ENCODE results near the gene SLC51A.

The SLC51A gene

DNA sequence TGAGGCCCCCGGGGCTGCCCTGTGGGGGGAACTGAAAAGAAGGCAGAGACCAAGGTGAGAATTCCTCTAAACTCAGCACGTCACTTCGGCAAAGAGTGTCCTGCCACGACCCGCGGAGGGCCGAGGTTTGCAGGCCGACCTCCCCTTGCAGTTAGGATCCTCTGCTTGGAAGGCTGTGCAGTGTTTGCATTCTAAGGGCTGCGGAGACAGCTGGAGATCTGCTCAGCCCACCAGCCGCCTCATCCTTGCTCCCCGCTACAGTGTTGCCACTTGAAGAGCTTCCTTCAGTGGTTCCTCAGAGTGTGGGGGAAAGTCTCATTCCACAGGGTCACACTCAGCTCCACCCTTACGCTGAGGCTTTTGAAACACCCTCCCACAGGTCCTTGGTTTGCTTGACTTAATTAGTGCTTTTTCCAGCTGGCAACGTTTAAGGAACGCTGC is 10.8 kb downstream of the SLC51A start:
- Histone ChIP-seq H2BK12ac (ENCODE audit: low read length in 2 of 2) (no peak overlapping the region), H3K4me3 (ENCODE audit: insufficient read depth in 1 of 2, low read depth in 1 of 2, low read length in 2 of 2) (peak overlapping the region in 1 of 2 experiments; percentile 56), H3K79me1 (replicated peaks; ENCODE audit: low read length, poor library complexity, severe bottlenecking) (no peaks in the 10 kb centered on the region), H4K91ac (ENCODE audit: low read length) (no peak overlapping the region), H3K23ac (ENCODE audit: low read length in 2 of 2) (no peak overlapping the region), H2AFZ (ENCODE audit: low read depth, low read length) (no peak overlapping the region), H3K36me3 (ENCODE audit: control insufficient read depth in 1 of 2, insufficient read depth in 2 of 2, low read depth in 1 of 2, low read length in 2 of 2) (peaks cover under 1 to 6% of the 10 kb centered on the region in 2 experiments), H3K27me3 (ENCODE audit: control insufficient read depth in 1 of 2, insufficient read depth in 1 of 2, low read length in 2 of 2) (peaks cover 0 to 20% of the 10 kb centered on the region in 2 experiments), H2BK120ac (ENCODE audit: low read depth, low read length) (no peak overlapping the region), H3K9me3 (ENCODE audit: control insufficient read depth, low read length) (no peaks in the 10 kb centered on the region), H3K4me1 (ENCODE audit: control insufficient read depth, insufficient read depth, low read depth, low read length) (no peaks in the 10 kb centered on the region), H2BK15ac (ENCODE audit: low read depth, poor library complexity, severe bottlenecking) (no peak overlapping the region), H3K14ac (ENCODE audit: low read length in 2 of 2) (no peak overlapping the region), H3K9ac (ENCODE audit: low read length) (peak overlapping the region; percentile 66), H3K27ac (ENCODE audit: low read length, poor library complexity, severe bottlenecking) (no peak overlapping the region), H2AK5ac (ENCODE audit: low read length, severe bottlenecking) (no peak overlapping the region), H4K8ac (ENCODE audit: low read length) (no peak overlapping the region), H3K4ac (ENCODE audit: low read depth in 1 of 2, low read length in 2 of 2) (no peak overlapping the region), H3K18ac (ENCODE audit: low read depth in 1 of 2, low read length in 2 of 2) (no peak overlapping the region), H2BK5ac (ENCODE audit: low read depth, low read length, poor library complexity, severe bottlenecking) (no peak overlapping the region), H3K4me2 (ENCODE audit: low read length, poor library complexity, severe bottlenecking) (no peak overlapping the region)
- WGBS, result 88% methylated on average over 14 of the region's 14 CpGs
- DNase-seq, result no peak

DNA sequence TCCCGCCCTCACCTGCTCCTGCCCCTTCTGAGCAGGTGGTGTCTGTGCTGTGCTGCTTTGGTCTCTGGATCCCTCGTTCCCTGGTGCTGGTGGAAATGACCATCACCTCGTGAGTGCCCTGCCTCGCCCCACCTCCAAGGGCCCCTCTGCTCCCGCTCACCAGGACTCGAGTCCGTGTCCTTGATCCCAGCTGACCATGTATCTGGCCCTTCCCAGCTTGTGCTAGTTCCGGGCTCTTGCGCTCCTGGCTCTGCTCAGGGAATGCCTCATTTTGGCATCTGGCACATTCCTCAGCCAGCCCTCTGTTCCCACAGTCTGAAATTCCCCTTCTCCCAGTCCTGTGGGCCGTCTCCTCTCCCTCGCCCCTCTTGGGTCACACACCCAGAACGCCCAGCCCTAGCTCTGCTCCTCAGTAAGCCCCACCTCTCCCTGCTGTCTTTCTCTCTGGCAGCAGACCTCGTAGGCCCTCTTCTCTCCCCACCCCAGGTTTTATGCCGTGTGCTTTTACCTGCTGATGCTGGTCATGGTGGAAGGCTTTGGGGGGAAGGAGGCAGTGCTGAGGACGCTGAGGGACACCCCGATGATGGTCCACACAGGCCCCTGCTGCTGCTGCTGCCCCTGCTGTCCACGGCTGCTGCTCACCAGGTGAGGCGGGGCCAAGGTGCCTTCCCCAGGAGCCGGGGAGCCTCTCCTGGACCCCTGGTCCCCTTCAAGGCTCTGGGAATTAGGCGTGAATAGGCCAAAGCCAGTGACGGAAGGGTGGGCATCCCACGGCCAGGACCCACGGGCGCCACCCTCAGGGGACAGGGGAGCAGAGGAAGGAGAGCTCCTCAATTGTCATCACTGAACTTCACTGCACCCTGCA is 11.5 kb downstream of the SLC51A start:
- Histone ChIP-seq H2BK120ac (ENCODE audit: low read depth, low read length) (no peak overlapping the region), H3K36me3 (ENCODE audit: control insufficient read depth in 1 of 2, insufficient read depth in 2 of 2, low read depth in 1 of 2, low read length in 2 of 2) (peaks cover 3 to 9% of the 10 kb centered on the region in 2 experiments), H3K27me3 (ENCODE audit: control insufficient read depth in 1 of 2, insufficient read depth in 1 of 2, low read length in 2 of 2) (peaks cover 0 to 20% of the 10 kb centered on the region in 2 experiments), H3K4me2 (ENCODE audit: low read length, poor library complexity, severe bottlenecking) (no peak overlapping the region), H2AFZ (ENCODE audit: low read depth, low read length) (no peak overlapping the region), H3K4me3 (ENCODE audit: insufficient read depth in 1 of 2, low read depth in 1 of 2, low read length in 2 of 2) (peak overlapping the region in 1 of 2 experiments; percentile 56), H2BK12ac (ENCODE audit: low read length in 2 of 2) (no peak overlapping the region), H3K9me3 (ENCODE audit: control insufficient read depth, low read length) (no peaks in the 10 kb centered on the region), H3K14ac (ENCODE audit: low read length in 2 of 2) (peak overlapping the region in 1 of 2 experiments; percentile 35), H3K79me1 (replicated peaks; ENCODE audit: low read length, poor library complexity, severe bottlenecking) (no peaks in the 10 kb centered on the region), H3K9ac (ENCODE audit: low read length) (peak overlapping the region; percentile 66), H3K23ac (ENCODE audit: low read length in 2 of 2) (no peak overlapping the region), H2AK5ac (ENCODE audit: low read length, severe bottlenecking) (no peak overlapping the region), H3K4ac (ENCODE audit: low read depth in 1 of 2, low read length in 2 of 2) (no peak overlapping the region), H3K27ac (ENCODE audit: low read length, poor library complexity, severe bottlenecking) (no peak overlapping the region), H2BK5ac (ENCODE audit: low read depth, low read length, poor library complexity, severe bottlenecking) (no peak overlapping the region), H4K8ac (ENCODE audit: low read length) (no peak overlapping the region), H2BK15ac (ENCODE audit: low read depth, poor library complexity, severe bottlenecking) (no peak overlapping the region), H3K4me1 (ENCODE audit: control insufficient read depth, insufficient read depth, low read depth, low read length) (no peaks in the 10 kb centered on the region), H3K18ac (ENCODE audit: low read depth in 1 of 2, low read length in 2 of 2) (no peak overlapping the region), H4K91ac (ENCODE audit: low read length) (no peak overlapping the region)
- 74% methylated on average over 23 of the region's 24 CpGs for WGBS
- no peak for DNase-seq

GRCh38 chr3:196232154-196232881 is 16.0 kb downstream of the SLC51A start:
- Histone ChIP-seq H3K9me3 (ENCODE audit: control insufficient read depth, low read length) (no peaks in the 10 kb centered on the region), H3K4ac (ENCODE audit: low read depth in 1 of 2, low read length in 2 of 2) (no peak overlapping the region), H3K9ac (ENCODE audit: low read length) (no peak overlapping the region), H3K4me2 (ENCODE audit: low read length, poor library complexity, severe bottlenecking) (no peak overlapping the region), H4K8ac (ENCODE audit: low read length) (no peak overlapping the region), H2BK15ac (ENCODE audit: low read depth, poor library complexity, severe bottlenecking) (no peak overlapping the region), H3K4me3 (ENCODE audit: insufficient read depth in 1 of 2, low read depth in 1 of 2, low read length in 2 of 2) (no peak overlapping the region), H3K27ac (ENCODE audit: low read length, poor library complexity, severe bottlenecking) (no peak overlapping the region), H2AFZ (ENCODE audit: low read depth, low read length) (no peak overlapping the region), H2BK120ac (ENCODE audit: low read depth, low read length) (no peak overlapping the region), H3K79me1 (replicated peaks; ENCODE audit: low read length, poor library complexity, severe bottlenecking) (peaks cover 7% of the 10 kb centered on the region), H3K27me3 (ENCODE audit: control insufficient read depth in 1 of 2, insufficient read depth in 1 of 2, low read length in 2 of 2) (peaks cover 0 to 10% of the 10 kb centered on the region in 2 experiments), H3K23ac (ENCODE audit: low read length in 2 of 2) (no peak overlapping the region), H3K18ac (ENCODE audit: low read depth in 1 of 2, low read length in 2 of 2) (no peak overlapping the region), H2AK5ac (ENCODE audit: low read length, severe bottlenecking) (no peak overlapping the region), H2BK12ac (ENCODE audit: low read length in 2 of 2) (no peak overlapping the region), H3K14ac (ENCODE audit: low read length in 2 of 2) (no peak overlapping the region), H3K4me1 (ENCODE audit: control insufficient read depth, insufficient read depth, low read depth, low read length) (no peaks in the 10 kb centered on the region), H2BK5ac (ENCODE audit: low read depth, low read length, poor library complexity, severe bottlenecking) (no peak overlapping the region), H3K36me3 (ENCODE audit: control insufficient read depth in 1 of 2, insufficient read depth in 2 of 2, low read depth in 1 of 2, low read length in 2 of 2) (peaks cover 11 to 39% of the 10 kb centered on the region in 2 experiments), H4K91ac (ENCODE audit: low read length) (no peak overlapping the region)
- no peak for DNase-seq
- WGBS, result 96% methylated on average over 12 of the region's 12 CpGs

DNA sequence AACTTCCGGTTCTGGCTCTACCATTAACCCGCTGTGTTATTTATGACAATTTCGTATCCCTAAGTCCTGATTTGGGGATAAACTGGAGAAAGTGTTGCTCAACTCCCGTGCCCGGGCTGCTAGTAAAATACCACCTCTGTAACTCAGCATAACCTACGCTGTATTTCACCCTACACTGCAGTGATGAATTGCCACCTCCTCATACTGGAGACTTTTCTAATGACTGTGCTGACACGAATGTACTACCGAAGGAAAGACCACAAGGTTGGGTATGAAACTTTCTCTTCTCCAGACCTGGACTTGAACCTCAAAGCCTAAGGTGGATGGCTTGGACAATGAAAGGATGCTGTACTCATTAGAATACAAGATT is 16.5 kb downstream of the SLC51A start:
- H2BK12ac ChIP-seq (ENCODE audit: low read length in 2 of 2), result no peak overlapping the region
- H3K4me2 ChIP-seq (ENCODE audit: low read length, poor library complexity, severe bottlenecking), result no peak overlapping the region
- no peak overlapping the region for H3K14ac ChIP-seq (ENCODE audit: low read length in 2 of 2)
- 87% methylated on average over 8 of the region's 8 CpGs for WGBS
- peaks cover 12 to 45% of the 10 kb centered on the region in 2 experiments for H3K36me3 ChIP-seq (ENCODE audit: control insufficient read depth in 1 of 2, insufficient read depth in 2 of 2, low read depth in 1 of 2, low read length in 2 of 2)
- no peak overlapping the region for H3K23ac ChIP-seq (ENCODE audit: low read length in 2 of 2)
- no peak overlapping the region for H3K9ac ChIP-seq (ENCODE audit: low read length)
- no peak overlapping the region for H3K27ac ChIP-seq (ENCODE audit: low read length, poor library complexity, severe bottlenecking)
- no peak for DNase-seq
- no peak overlapping the region for H2BK120ac ChIP-seq (ENCODE audit: low read depth, low read length)
- no peak overlapping the region for H2BK15ac ChIP-seq (ENCODE audit: low read depth, poor library complexity, severe bottlenecking)
- H2AK5ac ChIP-seq (ENCODE audit: low read length, severe bottlenecking), result no peak overlapping the region
- H3K4me3 ChIP-seq (ENCODE audit: insufficient read depth in 1 of 2, low read depth in 1 of 2, low read length in 2 of 2), result no peak overlapping the region
- no peak overlapping the region for H2BK5ac ChIP-seq (ENCODE audit: low read depth, low read length, poor library complexity, severe bottlenecking)
- no peak overlapping the region for H3K18ac ChIP-seq (ENCODE audit: low read depth in 1 of 2, low read length in 2 of 2)
- H3K27me3 ChIP-seq (ENCODE audit: control insufficient read depth in 1 of 2, insufficient read depth in 1 of 2, low read length in 2 of 2), result peaks cover 0 to 4% of the 10 kb centered on the region in 2 experiments
- H2AFZ ChIP-seq (ENCODE audit: low read depth, low read length), result no peak overlapping the region
- H3K9me3 ChIP-seq (ENCODE audit: control insufficient read depth, low read length), result no peaks in the 10 kb centered on the region
- no peaks in the 10 kb centered on the region for H3K4me1 ChIP-seq (ENCODE audit: control insufficient read depth, insufficient read depth, low read depth, low read length)
- H3K79me1 ChIP-seq (replicated peaks; ENCODE audit: low read length, poor library complexity, severe bottlenecking), result peaks cover 9% of the 10 kb centered on the region
- no peak overlapping the region for H4K8ac ChIP-seq (ENCODE audit: low read length)
- no peak overlapping the region for H4K91ac ChIP-seq (ENCODE audit: low read length)
- H3K4ac ChIP-seq (ENCODE audit: low read depth in 1 of 2, low read length in 2 of 2), result no peak overlapping the region

Measured in mesenchymal stem cell (in vitro differentiated cells and primary cell).